ENCODE measurements around the gene MT1B.
"Not testable (repeated sequence)": the region's sequence is repeated elsewhere in the genome, so short reads cannot be mapped to it uniquely, and the experiment has no call there.

MT1B gene

DNA sequence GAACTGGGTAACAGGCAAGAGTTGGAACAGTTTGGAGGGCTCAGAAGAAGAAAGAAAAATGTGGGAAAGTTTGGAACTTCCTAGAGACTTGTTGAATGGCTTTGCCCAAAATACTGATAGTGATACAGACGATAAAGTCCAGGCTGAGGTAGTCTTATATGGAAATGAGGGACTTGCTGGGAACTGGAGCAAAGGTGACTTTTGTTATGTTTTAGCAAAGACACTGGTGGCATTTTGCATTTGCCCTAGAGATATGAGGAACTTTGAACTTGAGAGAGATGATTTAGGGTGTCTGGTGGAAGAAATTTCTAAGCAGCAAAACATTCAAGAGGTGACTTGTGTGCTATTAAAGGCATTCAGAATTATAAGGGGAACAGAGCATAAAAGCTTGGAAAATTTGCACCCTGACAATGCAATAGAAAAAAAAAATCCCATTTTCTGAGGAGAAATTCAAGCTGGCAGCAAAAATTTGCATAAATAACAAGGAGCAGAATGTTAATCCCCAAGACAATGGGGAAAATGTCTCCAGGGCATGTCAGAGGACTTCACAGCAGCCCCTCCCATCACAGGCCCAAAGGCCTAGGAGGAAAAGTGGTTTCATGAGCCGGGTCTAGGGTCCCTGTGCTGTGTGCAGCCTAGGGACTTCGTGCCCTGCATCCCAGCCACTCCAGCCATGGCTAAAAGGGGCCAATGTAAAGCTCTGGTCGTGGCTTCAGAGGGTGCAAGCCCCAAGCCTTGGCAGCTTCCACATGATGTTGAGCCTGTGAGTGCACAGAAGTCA, 29.8 kb upstream of the MT1B start:
- FAIRE-seq = not testable (repeated sequence)

DNA sequence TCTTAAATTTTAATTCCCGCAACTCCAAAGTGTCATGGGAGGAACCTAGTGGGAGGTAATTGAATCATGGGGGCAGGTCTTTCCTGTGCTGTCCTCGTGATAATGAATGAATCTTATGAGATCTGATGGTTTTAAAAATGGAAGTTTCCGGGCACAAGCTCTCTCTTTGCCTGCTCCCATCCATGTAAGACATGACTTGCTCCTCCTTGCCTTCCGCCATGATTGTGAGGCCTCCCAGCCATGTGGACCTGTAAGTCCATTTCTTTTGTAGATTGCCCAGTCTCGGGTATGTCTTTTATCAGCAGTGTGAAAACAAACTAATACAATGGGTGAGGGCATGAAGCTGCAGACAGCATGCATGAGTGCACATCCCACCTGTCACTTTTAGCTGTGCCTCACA, 28.5 kb upstream of the MT1B start:
- FAIRE-seq = not testable (repeated sequence)

DNA sequence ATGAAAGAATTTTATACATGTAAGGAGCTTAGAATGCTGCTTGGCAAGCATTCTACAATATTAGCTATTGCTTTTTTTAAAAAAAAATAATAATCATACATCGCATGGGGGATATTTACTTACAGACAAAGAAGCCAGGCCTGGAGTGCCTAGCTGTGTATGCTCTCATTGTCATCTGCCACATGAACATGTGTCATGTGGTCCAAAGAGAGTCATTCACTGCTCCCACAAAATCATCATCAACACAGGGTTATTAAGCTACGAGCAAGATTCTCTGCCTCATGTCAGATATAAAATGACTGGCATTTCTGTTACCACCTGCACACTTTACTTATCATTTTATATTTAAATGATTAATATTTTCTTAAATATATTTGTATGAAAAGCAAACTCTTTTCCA, 28.0 kb upstream of the MT1B start:
- no peak for FAIRE-seq

DNA sequence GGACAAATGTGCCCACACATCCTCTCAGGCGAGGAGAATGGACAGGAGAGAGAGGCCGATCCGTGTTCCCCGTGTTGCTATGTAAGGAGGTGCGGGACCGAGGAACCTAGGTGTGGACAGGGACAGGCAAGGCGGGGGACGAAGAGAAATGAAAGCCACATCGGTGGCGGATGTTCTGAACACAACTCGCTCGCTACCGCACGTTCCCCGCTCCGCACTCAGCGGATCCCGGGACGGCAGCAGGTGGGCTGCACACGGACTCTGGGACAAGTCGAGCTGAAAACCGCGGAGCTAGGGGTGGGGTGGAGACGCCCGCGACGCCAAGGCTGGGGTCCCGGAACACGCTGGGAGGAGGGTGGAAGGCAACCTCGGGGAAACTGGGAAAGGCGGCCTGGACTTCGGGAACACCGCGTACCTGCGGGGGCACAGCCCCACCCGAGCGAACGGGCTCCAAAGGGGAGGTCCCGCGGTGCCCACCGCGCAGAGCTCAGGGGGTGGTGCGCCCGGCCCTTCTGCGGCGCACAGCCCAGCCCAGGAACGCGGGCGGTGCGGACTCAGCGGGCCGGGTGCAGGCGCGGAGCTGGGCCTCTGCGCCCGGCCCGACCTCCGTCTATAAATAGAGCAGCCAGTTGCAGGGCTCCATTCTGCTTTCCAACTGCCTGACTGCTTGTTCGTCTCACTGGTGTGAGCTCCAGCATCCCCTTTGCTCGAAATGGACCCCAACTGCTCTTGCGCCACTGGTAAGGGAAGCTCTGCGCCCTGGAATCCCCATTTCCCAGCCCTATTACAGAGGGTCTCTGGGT, 26.3 kb upstream of the MT1B start, which contains the start of gene MT1E:
Gene MT1E, plus strand, starts transcription at position 642 of the 803 bp plus-strand sequence. Its CDS starts 71 bp downstream, at position 713.
- FAIRE-seq = no peak

DNA sequence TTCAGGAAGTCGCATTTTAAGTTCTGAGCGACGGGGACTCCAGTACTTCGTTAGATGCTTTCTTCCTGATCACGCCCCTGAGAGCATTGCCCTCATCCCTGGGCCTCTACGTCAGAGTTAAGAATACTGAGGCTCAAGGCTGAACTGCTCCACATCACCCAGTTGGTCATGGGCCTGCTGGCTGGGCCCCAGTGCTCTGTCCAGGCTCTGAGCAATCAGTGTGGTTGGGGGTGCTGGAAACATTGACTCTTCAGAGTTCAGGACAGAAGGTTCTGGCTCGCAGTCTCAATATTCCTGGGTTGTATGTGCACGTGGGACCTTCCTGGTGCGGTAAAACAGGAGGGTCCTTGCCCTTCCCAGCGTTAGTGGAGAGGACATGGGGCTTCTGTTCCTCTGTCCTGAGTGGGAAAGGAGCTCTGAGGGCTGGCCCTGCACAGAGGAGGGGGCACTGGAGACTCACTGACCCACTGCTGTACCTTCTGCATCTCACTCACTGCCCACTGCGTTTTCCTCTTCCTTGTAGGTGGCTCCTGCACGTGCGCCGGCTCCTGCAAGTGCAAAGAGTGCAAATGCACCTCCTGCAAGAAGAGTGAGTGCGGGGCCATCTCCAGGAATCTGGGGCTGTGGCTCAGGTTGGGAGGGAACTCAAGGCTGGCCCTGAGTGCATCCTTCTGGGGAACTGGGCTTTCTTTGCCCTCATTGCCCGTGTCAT, 25.6 kb upstream of the MT1B start:
- FAIRE-seq = no peak

DNA sequence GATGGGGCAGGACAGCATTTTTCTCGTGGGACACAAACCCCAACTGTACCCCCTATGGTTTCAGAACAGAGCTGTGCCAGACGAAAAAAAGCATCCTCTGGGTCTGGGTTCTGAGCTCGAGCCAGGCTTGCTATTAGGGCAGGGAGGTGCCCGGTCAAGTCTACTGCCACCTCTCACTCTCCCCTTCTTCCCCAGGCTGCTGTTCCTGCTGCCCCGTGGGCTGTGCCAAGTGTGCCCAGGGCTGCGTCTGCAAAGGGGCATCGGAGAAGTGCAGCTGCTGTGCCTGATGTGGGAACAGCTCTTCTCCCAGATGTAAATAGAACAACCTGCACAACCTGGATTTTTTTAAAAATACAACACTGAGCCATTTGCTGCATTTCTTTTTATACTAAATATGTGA, 25.0 kb upstream of the MT1B start:
- FAIRE-seq = no peak

DNA sequence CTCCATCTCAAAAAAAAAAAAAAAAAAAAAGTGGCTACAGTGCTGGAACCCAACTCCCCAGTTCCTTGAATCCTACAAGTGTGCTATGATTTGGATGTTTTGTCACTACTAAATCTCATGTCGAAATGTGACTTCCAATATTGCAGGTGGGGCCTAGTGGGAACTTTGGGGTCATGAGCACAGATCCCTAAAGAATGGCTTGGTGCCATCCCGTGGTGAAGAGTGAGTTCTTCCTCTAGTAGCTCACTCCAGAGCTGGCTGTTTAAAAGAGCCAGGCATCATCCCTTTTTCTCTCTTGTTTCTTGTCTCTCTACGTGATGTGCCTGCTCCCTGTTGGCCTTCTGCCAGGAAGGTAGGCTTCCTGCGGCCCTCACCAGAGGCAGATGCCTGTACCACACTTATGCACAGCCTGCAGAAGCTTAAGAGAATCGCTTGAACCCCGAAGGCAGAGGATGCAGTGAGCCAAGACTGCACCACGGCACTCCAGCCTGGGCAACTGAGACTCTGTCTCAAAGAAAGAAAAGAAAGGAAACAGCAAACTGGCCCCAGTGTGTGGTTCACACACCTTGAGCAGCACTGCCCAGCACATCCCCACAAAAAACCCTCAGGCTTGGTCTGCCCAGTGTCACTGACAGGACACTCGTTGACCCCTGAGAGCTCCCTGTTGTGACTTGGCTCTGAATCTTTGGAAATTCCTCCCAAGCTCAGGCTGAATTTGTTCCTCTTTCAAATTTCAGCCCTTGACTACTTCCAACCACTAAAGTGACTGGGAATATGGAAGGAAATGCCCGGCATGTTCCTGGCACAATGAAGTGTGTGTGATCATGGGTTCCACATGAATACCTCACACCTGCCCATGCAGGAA, 23.0 kb upstream of the MT1B start:
- FAIRE-seq = no peak

DNA sequence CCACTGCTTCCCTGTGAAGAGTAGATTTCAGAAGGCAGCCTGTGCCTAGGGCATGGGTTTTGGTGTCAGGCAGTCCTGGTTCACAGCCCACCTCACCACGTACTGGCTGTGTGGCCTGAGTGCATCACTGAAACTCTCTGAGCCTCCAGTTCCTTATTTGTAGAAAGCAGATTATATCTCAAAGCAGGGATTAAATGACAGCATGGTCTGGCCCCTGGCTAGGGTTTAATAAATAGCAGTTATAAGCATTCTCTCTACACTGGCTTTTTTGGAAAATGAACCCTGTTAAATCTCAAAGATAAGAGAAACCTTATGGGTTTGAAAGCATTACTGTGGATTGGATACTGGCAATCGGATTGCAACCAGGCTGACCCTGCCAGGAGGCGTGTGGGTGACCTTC, 22.2 kb upstream of the MT1B start:
- FAIRE-seq = no peak

DNA sequence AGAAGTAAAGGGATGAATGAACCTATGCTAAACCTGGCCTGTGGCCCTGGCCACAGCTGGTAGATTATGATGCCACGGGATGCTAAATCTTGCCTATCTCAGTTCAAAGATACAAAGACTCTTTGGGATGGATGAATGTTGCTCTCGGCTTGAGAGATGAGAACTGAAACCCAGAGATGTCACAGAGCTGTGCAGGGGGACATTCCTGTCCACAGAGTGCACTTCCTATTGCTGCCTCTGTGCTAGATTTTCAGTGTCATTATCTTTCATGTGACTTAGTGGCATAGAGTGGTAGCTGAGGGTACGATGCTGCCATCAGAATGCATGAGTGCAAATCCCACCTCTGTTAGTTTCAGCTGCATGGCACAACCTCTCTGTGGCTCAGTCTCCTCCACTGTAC, 21.6 kb upstream of the MT1B start:
- FAIRE-seq = no peak

DNA sequence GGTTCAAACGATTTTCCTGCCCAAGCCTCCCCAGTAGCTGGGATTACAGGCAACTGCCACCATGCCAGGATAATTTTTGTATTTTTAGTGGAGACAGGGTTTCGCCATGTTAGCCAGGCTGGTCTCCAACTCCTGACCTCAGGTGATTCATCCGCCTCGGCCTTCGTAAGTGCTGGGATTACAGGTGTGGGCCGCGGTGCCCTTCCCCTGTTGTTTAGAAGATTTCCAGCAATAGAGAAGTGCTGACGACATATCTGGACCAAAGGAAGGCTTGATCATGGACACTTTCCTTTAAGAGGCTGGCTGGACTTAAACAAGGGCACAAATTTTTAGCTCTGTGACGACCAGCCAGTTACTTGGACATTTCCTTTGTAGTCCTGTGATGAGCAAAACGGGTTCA, 20.5 kb upstream of the MT1B start:
- no peak for FAIRE-seq

DNA sequence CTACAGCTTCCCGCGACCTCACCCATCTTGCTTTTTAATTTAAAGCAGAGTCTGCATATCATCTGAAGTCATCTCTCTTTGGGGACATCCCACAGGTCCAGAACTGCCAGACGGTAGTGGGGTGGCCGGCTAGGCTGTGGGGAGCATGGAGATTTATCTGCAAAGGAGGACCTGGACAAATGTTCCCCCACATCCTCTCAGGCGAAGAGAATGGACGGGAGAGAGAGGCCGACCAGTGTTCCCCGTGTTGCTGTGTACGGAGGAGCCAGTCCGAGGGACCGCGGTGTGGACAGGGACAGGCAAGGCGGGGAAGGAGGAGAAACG, 19.9 kb upstream of the MT1B start:
- no peak for FAIRE-seq

DNA sequence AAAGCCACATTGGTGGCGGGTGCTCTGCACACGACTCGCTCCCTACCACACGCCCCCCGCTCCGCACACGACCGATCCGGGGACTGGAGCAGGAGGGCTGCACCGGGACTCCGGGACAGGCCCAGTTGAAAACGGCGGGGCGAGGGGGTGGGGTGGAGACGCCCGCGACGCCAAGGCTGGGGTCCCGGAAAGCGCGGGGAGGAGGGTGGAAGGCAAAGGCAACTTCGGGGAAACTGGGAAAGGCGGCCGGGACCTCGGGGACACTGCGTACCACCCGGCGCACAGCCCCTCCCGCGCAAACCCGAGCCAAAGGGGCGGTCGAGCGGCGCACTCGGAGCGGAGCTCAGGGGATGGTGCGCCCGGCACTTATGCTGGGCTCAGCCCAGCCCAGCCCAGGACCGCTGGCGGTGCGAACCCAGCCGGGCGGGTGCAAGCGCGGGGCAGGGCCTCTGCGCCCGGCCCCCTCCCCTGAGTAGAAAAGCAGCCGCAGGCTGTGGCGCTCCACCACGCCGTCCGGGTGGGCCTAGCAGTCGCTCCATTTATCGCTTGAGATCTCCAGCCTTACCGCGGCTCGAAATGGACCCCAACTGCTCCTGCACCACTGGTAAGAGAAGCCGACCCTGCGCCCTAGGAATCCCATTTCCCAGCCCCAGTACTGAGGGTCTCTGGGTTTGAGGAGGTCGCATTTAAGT, 19.4 kb upstream of the MT1B start, which contains the start of gene MT1M:
Gene MT1M, plus strand, starts transcription at position 504 of the 692 bp plus-strand sequence. Its CDS starts 73 bp downstream, at position 577.
- FAIRE-seq = no peak

DNA sequence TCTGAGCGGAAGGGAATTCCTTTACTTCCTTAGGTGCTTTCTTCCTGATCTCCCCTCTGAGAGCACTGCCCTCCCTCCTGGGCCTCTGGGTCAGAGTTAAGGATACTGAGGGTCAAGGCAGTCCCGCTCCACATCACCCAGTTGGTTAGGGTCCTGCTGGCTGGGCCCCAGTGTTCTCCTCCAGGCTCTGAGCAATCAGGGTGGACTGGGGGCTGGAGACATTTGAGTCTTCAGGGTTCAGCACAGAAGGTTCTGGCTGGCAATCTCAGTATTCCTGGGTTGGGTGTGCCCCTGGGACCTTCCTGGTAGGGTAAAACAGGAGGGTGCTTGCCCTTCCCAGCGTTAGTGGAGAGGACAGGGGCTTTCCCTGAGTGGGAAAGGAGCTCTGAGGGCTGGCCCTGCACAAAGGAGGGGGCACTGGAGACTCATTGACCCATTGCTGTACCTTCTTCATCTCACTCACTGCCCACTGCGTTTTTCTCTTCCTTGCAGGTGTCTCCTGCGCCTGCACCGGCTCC, 18.8 kb upstream of the MT1B start:
- no peak for FAIRE-seq

DNA sequence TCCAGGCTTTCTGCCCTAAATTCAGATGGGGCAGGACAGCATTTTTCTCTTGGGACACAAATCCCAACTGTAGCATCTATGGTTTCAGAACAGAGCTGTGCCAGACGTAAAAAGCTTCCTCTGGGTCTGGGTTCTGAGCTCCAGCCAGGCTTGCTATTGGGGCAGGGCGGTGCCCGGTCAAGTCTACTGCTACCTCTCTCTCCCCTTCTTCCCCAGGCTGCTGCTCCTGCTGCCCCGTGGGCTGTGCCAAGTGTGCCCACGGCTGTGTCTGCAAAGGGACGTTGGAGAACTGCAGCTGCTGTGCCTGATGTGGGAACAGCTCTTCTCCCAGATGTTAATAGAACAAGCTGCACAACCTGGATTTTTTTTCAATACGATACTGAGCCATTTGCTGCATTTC, 18.2 kb upstream of the MT1B start:
- no peak for FAIRE-seq

DNA sequence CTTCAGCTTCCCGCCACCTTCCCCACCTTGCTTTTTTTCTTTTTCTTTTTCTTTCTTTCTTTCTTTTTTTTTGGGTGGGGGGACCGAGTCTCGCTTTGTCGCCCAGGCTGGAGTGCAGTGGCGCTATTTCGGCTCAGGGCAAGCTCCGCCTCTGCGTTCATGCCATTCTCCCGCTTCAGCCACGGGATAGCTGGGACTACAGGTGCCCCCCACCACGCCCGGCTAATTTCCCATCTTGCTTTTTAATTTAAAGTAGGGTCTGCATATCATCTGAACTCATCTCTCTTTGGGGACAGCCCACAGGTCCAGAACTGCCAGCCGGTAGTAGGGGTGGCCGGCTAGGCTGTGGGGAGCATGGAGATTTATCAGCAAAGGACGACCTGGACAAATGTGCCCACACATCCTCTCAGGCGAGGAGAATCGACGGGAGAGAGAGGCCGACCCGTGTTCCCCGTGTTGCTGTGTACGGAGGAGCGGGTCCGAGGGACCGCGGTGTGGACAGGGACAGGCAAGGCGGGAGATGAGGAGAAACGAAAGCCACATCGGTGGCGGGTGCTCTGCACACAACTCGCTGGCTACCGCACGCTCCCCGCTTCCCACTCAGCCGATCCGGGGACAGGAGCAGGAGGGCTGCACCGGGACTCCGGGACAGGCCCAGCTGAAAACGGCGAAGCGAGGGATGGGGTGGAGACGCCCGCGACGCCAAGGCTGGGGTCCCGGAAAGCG, 16.8 kb upstream of the MT1B start:
- FAIRE-seq = no peak

DNA sequence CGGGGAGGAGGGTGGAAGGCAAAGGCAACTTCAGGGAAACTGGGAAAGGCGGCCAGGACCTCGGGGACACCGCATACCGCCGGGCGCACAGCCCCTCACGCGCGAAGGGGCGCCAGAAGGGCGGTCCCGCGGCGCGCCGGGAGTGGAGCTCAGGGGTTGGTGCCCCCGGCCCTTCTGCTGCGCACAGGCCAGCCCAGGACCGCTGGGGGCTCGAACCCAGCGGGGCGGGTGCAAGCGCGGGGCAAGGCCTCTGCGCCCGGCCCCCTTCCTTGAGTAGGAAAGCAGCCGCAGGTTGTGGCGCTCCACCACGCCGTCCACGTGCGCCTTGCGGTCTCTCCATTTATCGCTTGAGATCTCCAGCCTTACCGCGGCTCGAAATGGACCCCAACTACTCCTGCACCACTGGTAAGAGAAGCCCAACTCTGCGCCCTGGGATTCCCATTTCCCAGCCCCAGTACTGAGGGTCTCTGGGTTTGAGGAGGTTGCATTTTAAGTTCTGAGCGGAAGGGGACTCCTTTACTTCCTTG, 16.2 kb upstream of the MT1B start:
- no peak for FAIRE-seq

DNA sequence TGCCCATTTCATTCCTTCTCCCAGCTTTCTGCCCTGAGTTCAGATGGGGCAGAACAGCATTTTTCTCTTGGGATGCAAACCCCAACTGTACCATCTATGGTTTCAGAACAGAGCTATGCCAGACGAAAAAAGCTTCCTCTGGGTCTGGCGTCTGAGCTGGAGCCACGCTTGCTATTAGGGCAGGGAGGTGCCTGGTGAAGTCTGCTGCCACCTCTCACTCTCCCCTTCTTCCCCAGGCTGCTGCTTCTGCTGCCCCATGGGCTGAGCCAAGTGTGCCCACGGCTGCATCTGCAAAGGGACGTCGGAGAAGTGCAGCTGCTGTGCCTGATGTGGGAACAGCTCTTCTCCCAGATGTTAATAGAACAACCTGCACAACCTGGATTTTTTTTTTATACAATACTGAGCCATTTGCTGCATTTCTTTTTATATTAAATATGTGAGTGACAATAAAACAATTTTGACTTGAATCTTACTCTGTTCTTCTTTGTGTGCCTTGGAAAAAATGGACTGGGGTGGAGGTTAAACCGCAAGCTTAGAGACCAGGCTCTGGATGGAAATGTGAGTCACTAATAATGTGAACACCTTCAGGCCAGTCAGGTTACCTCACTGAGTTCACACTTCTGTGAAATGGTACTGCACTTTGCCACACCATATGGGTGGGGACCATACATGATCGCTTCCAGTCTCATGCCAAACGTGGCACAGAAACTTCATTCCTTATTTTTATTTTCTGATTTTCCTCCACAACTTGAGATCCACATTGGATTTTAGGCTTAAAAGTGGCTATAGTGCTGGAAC, 14.9 kb upstream of the MT1B start:
- FAIRE-seq = no peak

DNA sequence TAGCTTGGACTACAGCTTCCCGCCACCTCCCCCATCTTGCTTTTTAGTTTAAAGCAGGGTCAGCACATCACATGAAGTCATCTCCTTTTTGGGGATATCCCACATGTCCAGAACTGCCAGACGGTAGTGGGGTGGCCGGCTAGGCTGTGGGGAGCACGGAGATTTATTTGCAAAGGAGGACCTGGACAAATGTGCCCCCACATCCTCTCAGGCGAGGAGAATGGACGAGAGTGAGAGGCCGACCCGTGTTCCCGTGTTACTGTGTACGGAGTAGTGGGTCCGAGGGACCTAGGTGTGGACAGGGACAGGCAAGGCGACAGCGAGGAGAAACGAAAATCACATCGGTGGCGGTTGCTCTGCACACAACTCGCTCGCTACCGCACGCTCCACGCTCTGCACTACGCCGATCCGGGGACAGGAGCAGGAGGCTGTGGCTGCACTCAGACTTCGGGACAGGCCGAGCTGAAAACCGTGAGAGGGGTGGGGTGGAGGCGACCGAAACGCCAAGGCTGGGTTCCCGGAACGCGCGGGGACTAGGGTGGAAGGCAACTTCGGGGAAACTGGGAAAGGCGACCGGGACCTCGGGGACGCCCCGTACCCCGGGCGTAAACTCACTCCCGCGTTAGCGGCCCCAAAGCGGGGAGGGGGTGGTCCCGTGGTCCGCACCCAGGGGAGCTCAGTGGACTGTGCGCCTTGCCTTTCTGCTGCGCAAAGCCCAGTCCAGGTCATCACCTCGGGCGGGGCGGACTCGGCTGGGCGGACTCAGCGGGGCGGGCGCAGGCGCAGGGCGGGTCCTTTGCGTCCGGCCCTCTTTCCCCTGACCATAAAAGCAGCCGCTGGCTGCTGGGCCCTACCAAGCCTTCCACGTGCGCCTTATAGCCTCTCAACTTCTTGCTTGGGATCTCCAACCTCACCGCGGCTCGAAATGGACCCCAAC, 13.6 kb upstream of the MT1B start, which contains the start of gene MT1A:
Gene MT1A, plus strand, starts transcription at position 853 of the 937 bp plus-strand sequence. Its CDS starts 73 bp downstream, at position 926.
- no peak for FAIRE-seq

DNA sequence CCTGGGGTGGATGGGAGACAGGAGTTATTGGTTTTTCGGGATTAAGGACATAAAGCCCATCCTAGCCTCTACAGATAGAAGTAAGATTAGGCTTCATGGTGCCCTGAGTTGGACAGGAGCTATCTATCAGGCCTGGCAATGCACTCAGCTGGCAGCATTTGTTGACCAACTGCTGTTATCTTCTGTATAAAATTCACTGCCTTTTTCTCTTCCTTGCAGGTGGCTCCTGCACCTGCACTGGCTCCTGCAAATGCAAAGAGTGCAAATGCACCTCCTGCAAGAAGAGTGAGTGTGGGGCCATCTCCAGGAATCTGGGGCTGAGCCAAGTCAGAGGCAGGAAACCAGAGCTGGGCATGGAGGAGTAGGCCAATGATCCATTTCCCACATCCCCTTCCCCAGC, 12.6 kb upstream of the MT1B start:
- FAIRE-seq = no peak
